Calu3 (cell line): Measurements from ENCODE around the gene WDR54. TPM values are rescaled to one million over a fixed set of nuclear protein-coding genes. Genes with fewer than 3 reads are reported as not detected.
A peak's percentile ranks its signal among the peaks of the same experiment; 100 is the strongest.

Experiments
- BruUV-seq: library from RNA; stranded (reverse); fragments of 400-500 nt; replicated peaks from 2 replicates; lab custom pipeline; 2021; lab: Mats Ljungman, UMichigan
- CTCF ChIA-PET: fragments of 300-600 bp; sonication (Branson Sonifier 250); formaldehyde crosslinking; loops from one replicate; lab custom pipeline; 2022; ENCODE audit warnings: antibody characterized with exemption; lab: Charles Lee
- DNase-seq: peaks from one replicate; pipeline ENCODE4 v3.0.0; 2022
- H3K27ac Mint-ChIP-seq: one replicate; pipeline ENCODE4 v1.8.0; 2022; ENCODE audit warnings: mixed read lengths; ENCODE audit not compliant: unreplicated experiment
- H3K27me3 Mint-ChIP-seq: one replicate; pipeline ENCODE4 v1.8.0; 2022; ENCODE audit warnings: mixed read lengths; ENCODE audit not compliant: unreplicated experiment
- H3K36me3 Mint-ChIP-seq: one replicate; pipeline ENCODE4 v1.8.0; 2022; ENCODE audit warnings: mild to moderate bottlenecking, moderate library complexity, mixed read lengths; ENCODE audit not compliant: insufficient read depth, unreplicated experiment
- H3K4me1 Mint-ChIP-seq: one replicate; pipeline ENCODE4 v1.8.0; 2022; ENCODE audit warnings: mild to moderate bottlenecking, low read depth, mixed read lengths; ENCODE audit not compliant: unreplicated experiment
- H3K4me3 Mint-ChIP-seq: one replicate; pipeline ENCODE4 v1.8.0; 2022; ENCODE audit warnings: mild to moderate bottlenecking, low read depth, moderate library complexity, mixed read lengths; ENCODE audit not compliant: unreplicated experiment
- H3K9me3 Mint-ChIP-seq: one replicate; pipeline ENCODE4 v1.8.0; 2022; ENCODE audit warnings: low read depth, mixed read lengths; ENCODE audit not compliant: unreplicated experiment
- CTCF ChIP-seq: fragments of 200-600 bp; IDR thresholded peaks from one replicate; pipeline ENCODE4 v1.8.0; 2022; ENCODE audit warnings: antibody characterized with exemption; ENCODE audit not compliant: unreplicated experiment
- intact Hi-C: fragments of 100-400 bp; cut with micrococcal nuclease; formaldehyde crosslinking; loops from one replicate; pipeline ENCODE4 v1.10.0; 2022; ENCODE audit not compliant: unreplicated experiment
- total RNA-seq: library from RNA; stranded (reverse); gene quantifications from 2 replicates; pipeline ENCODE4 v1.2.3, GENCODE V29; 2022

Gene WDR54
- total RNA-seq, 1 experiment from 2014 or later, result 30.5 TPM

DNA sequence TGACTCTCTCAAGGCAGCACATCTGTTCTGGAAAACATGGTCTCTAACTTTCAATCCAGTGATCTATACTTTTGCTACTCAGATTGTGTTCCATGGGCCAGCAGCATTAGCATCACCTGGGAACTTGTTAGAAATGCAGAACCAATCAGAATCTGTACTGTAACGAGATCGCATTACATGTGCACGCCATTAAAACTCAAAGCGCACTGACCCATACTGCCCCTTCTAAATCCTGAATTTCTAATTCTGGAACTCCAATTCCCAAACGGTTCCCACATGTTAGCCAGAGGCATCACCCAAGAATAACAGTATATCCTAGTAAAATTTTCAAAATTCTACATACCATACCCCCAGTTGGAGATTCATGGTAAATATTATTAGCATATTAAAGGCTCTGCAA lies 30.9 kb upstream of the WDR54 start:
- DNase-seq, result no peak
- Mint-ChIP-seq H3K27me3 (no peaks in the 10 kb centered on the region), H3K4me3 (peak overlapping the region; percentile 74), H3K27ac (no peak overlapping the region), H3K36me3 (peaks cover 15% of the 10 kb centered on the region), H3K9me3 (no peaks in the 10 kb centered on the region), H3K4me1 (peaks cover 8% of the 10 kb centered on the region)
- BruUV-seq, result no TSS peak
- CTCF ChIA-PET, result interaction anchor here (1.0 to 2.2 kb wide), 5 partner anchors 11 to 562 kb away, joined by 3 to 13 read pairs (median 6); partner anchors contain the start of genes DCTN1 and STAMBP
- TF ChIP-seq CTCF, result no peak
- intact Hi-C loops, result loop anchor here (5.0 kb wide), 1 partner anchor 138 kb away; no protein-coding TSS in a partner anchor

- CTCF ChIA-PET, result interaction anchor here (1.0 to 2.2 kb wide), 7 partner anchors 10 to 563 kb away, joined by 3 to 13 read pairs (median 4); partner anchors contain the start of genes C2orf81, DCTN1, STAMBP and WDR54
- peaks cover 15% of the 10 kb centered on the region for H3K36me3 Mint-ChIP-seq
- peak overlapping the region; percentile 86 for H3K27ac Mint-ChIP-seq
- intact Hi-C loops, result loop anchor here (5.0 kb wide), 1 partner anchor 139 kb away; no protein-coding TSS in a partner anchor
- no peak for TF ChIP-seq CTCF
- H3K27me3 Mint-ChIP-seq, result no peaks in the 10 kb centered on the region
- no peaks in the 10 kb centered on the region for H3K9me3 Mint-ChIP-seq
- DNase-seq, result no peak
- peak overlapping the region; percentile 74 for H3K4me3 Mint-ChIP-seq
- H3K4me1 Mint-ChIP-seq, result peaks cover 8% of the 10 kb centered on the region
- TSS peak; percentile 51 for BruUV-seq
These were observed 30.3 kb upstream of the WDR54 start for GRCh38 chr2:74391209-74391579.

DNA sequence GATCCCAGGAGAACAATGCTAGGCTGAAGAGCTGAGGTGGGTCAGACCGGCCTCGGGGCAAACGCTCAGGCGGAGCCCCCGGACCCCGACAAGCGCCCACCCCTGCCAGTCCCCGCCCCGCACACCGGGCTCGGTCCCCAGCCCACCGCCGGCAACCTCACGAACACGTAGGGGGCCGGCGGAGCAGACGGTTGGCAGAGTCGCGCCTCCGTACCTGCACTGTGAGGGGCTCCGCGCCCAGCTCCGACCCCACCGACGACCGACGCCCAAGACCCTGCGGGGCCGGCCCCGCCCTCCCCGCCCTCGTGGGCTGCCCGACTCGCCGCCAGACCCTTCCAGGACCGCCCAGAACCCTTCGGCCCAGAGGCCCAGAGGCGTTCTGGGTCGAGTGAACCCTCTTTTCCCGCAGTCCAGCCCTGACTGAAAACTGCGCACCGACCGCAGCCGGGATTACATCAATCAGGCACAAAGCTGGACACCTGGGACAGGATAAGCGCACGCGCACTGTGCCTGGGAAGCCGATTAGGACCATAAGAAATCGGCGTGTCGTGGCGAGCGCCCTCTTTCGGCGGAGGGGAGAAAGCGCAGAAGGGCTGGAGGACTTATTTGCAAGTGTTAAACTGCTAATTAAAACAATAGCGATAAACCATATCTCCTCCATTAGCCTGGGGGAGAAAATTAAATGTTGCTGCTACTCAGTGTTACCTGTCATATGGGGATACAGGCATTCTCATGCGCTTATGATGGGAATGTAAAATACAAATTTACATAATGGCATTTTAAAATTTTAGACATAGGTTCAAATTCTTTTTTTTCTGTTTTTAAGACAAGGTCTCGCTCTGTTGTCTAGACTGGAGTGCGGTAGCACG lies 29.7 kb upstream of the WDR54 start:
- Mint-ChIP-seq H3K9me3 (no peaks in the 10 kb centered on the region), H3K27ac (peak overlapping the region; percentile 86), H3K4me1 (peaks cover 8% of the 10 kb centered on the region), H3K36me3 (peaks cover 15% of the 10 kb centered on the region), H3K27me3 (no peaks in the 10 kb centered on the region), H3K4me3 (peak overlapping the region; percentile 74)
- CTCF ChIA-PET, result interaction anchor here (0.6 to 2.2 kb wide), 8 partner anchors 10 to 563 kb away, joined by 3 to 13 read pairs (median 4); partner anchors contain the start of genes C2orf81, DCTN1, STAMBP and WDR54
- intact Hi-C loops, result loop anchor here (5.0 kb wide), 1 partner anchor 140 kb away; no protein-coding TSS in a partner anchor
- BruUV-seq, result no TSS peak
- DNase-seq, result peak; percentile 93
- TF ChIP-seq CTCF, result peak; percentile 83

DNA sequence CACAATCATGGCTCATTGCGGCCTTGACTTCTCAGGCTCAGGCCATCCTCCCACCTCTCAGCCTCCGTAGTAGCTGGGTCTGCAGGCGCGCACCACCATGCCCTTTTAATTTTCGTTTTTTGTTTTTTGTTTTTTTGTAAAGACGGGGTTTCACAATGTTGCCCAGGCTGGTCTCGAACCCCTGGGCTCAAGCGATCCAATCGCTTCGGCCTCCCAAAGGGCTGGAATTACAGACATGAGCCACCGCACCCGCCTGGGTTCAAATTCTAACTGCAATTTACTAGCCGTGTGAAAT lies 29.1 kb upstream of the WDR54 start:
- intact Hi-C loops, result loop anchor here (5.0 kb wide), 1 partner anchor 140 kb away; no protein-coding TSS in a partner anchor
- Mint-ChIP-seq H3K36me3 (peaks cover 15% of the 10 kb centered on the region), H3K4me3 (no peak overlapping the region), H3K27ac (no peak overlapping the region), H3K27me3 (no peaks in the 10 kb centered on the region), H3K4me1 (peaks cover 8% of the 10 kb centered on the region), H3K9me3 (no peaks in the 10 kb centered on the region)
- no peak for DNase-seq
- CTCF ChIA-PET, result interaction anchor here (1.6 to 2.2 kb wide), 4 partner anchors 13 to 564 kb away, joined by 4 to 8 read pairs (median 5); partner anchors contain the start of genes DCTN1 and STAMBP
- no peak for TF ChIP-seq CTCF
- no TSS peak for BruUV-seq
